Measurements from ENCODE around the gene HOXD1. TPM values are rescaled to one million over a fixed set of nuclear protein-coding genes. Genes with fewer than 3 reads are reported as not detected.

The HOXD1 gene
- total and polyA plus RNA-seq, 2 of the 4 experiments (the other 2 are of a cell fraction), result not detected

GRCh38 chr2:176172007-176172894 lies 16.2 kb upstream of the HOXD1 start:
- 0% methylated on average over 3 of the region's 60 CpGs; no CpG with 5 or more reads in 1 of the 2 experiments for WGBS, 2 experiments (ENCODE audit: extremely low coverage in 2 of 2, insufficient read length in 1 of 2)
- H3K27me3 ChIP-seq (ENCODE audit: control insufficient read depth, insufficient read depth, low read length), result peaks cover 68% of the 10 kb centered on the region
- H3K36me3 ChIP-seq (ENCODE audit: control insufficient read depth, insufficient read depth, low read length), result no peaks in the 10 kb centered on the region
- no peak overlapping the region for H3K18ac ChIP-seq (ENCODE audit: low read depth, low read length)
- H2BK120ac ChIP-seq (ENCODE audit: low read depth, low read length), result no peak overlapping the region
- H4K91ac ChIP-seq (ENCODE audit: insufficient read depth, low read depth, low read length), result no peak overlapping the region
- POLR2A ChIA-PET (ENCODE audit: unreplicated experiment), result no interaction called here
- H4K5ac ChIP-seq (ENCODE audit: low read depth, low read length), result no peak overlapping the region
- H3K79me1 ChIP-seq (ENCODE audit: low read depth in 1 of 2, low read length in 2 of 2), result no peaks in the 10 kb centered on the region
- no peak for ATAC-seq (ENCODE audit: low read depth)
- no peak overlapping the region for H2BK5ac ChIP-seq (ENCODE audit: low read depth, low read length, poor library complexity, severe bottlenecking)
- H3K56ac ChIP-seq (ENCODE audit: extremely low read depth, insufficient read depth, low read length), result no peak overlapping the region
- H3K9me3 ChIP-seq (ENCODE audit: control insufficient read depth, insufficient read depth, low read length), result peaks cover 10% of the 10 kb centered on the region
- DNase-seq, result no peak
- H3K27ac ChIP-seq (ENCODE audit: insufficient read depth, low read length), result no peak overlapping the region
- no peak overlapping the region for H3K23ac ChIP-seq (ENCODE audit: low read depth, low read length)
- peak overlapping the region; percentile 44 for H2AFZ ChIP-seq (replicated peaks; ENCODE audit: low read length, poor library complexity)
- H4K8ac ChIP-seq (ENCODE audit: low read depth in 2 of 2, low read length in 2 of 2), result no peak overlapping the region
- no peak overlapping the region for H3K14ac ChIP-seq (replicated peaks; ENCODE audit: low read depth, low read length)
- H2AK5ac ChIP-seq (ENCODE audit: low read depth, low read length), result no peak overlapping the region
- no peak overlapping the region for H2BK20ac ChIP-seq (ENCODE audit: low read depth, low read length)
- no peaks in the 10 kb centered on the region for H3K9me1 ChIP-seq (ENCODE audit: insufficient read depth, low read length)
- intact Hi-C loops (cut with micrococcal nuclease) (no loop called here), dilution Hi-C loops (cut with HindIII; ENCODE audit: low sequenced_read_pairs, unreplicated experiment) (no loop called here), in situ Hi-C loops (cut with MboI; ENCODE audit: low sequenced_read_pairs) (no loop called here)
- no peaks in the 10 kb centered on the region for H3K4me1 ChIP-seq (ENCODE audit: control insufficient read depth, insufficient read depth, low read length)
- CTCF ChIA-PET, result interaction anchor here (0.7 kb wide), 1 partner anchor 182 kb away, joined by 3 read pairs; no protein-coding TSS in a partner anchor
- no peak overlapping the region for H2BK15ac ChIP-seq (ENCODE audit: low read depth, low read length)
- H2AK9ac ChIP-seq (replicated peaks; ENCODE audit: low read depth, low read length, poor library complexity), result no peak overlapping the region
- no TSS peak for BruUV-seq (replicated peaks)
- no peaks in the 10 kb centered on the region for H4K20me1 ChIP-seq (ENCODE audit: insufficient read depth, low read length)
- H3K4me2 ChIP-seq (ENCODE audit: low read depth, low read length), result no peak overlapping the region
- TF ChIP-seq CEBPB (IDR thresholded peaks at IDR 0.05; ENCODE audit: low read depth, low read length) (no peak), BHLHE40 (IDR thresholded peaks at IDR 0.05; ENCODE audit: low read depth, low read length) (no peak), POLR2A (IDR thresholded peaks at IDR 0.05; ENCODE audit: low read depth, low read length) (no peak), MXI1 (IDR thresholded peaks at IDR 0.05; ENCODE audit: borderline replicate concordance, low read depth, low read length) (no peak)
- no peak overlapping the region for H3K4me3 ChIP-seq (ENCODE audit: insufficient read depth, low read depth, low read length)
- H3K4ac ChIP-seq (ENCODE audit: low read depth, low read length), result no peak overlapping the region
- no peak overlapping the region for H3K9ac ChIP-seq (ENCODE audit: low read depth, low read length)

All from IMR-90 (cell line).